Upper lobe of left lung (tissue), 6 donors: ENCODE measurements around the gene KCNG1. TPM values are rescaled to one million over a fixed set of nuclear protein-coding genes. Genes with fewer than 3 reads are reported as not detected.

ENCODE experiments used
- ATAC-seq, 2 donors: fragments of 200-7000 bp; cut with Tn5 transposase; one replicate each; pipeline ENCODE4 v1.9.1; 2022; ENCODE audit warnings: mild to moderate bottlenecking in 2 of 2, moderate library complexity in 2 of 2; ENCODE audit not compliant: low FRiP score in 2 of 2
- DNase-seq, 2 donors: peaks; one replicate each; pipeline ENCODE4 v3.0.0-alpha.2; 2019 to 2020
- H3K27ac ChIP-seq, 4 donors: fragments of 200-600 bp; sonication (generic); one replicate each; pipeline ENCODE4 v1.5.1; 2016 to 2019
- H3K27me3 ChIP-seq, 4 donors: fragments of 200-600 bp; sonication (generic); one replicate each; pipeline ENCODE4 v1.5.1; 2017 to 2019
- H3K36me3 ChIP-seq, 4 donors: fragments of 200-600 bp; sonication (generic); one replicate each; pipeline ENCODE4 v1.5.1; 2016 to 2019
- H3K4me1 ChIP-seq, 4 donors: fragments of 200-600 bp; sonication (generic); one replicate each; pipeline ENCODE4 v1.5.1; 2018 to 2019
- H3K4me3 ChIP-seq, 4 donors: fragments of 200-600 bp; sonication (generic); one replicate each; pipeline ENCODE4 v1.5.1; 2017 to 2019; ENCODE audit warnings: mild to moderate bottlenecking in 2 of 4, moderate library complexity in 1 of 4
- H3K9me3 ChIP-seq, 4 donors: fragments of 200-600 bp; sonication (generic); one replicate each; pipeline ENCODE4 v1.5.1; 2018 to 2019
- CTCF ChIP-seq, 6 experiments: fragments of 450-650 bp in 4 of 6; fragments of 200-600 bp in 2 of 6; sonication (generic) in 2 of 6; IDR thresholded peaks; one replicate each; pipeline ENCODE4 v1.5.1; 2016 to 2019; ENCODE audit warnings: antibody characterized with exemption in 6 of 6
- EP300 ChIP-seq, 4 donors: sonication (generic); formaldehyde crosslinking; IDR thresholded peaks; one replicate each; pipeline ENCODE4 v1.5.1; 2017; ENCODE audit warnings: antibody characterized with exemption in 4 of 4, control low read depth in 2 of 4
- POLR2A ChIP-seq, 4 donors: fragments of 450-650 bp; IDR thresholded peaks; one replicate each; pipeline ENCODE4 v1.5.1; 2016 to 2017; ENCODE audit warnings: antibody characterized with exemption in 4 of 4, mild to moderate bottlenecking in 2 of 4
- POLR2AphosphoS5 ChIP-seq, 2 donors: sonication (generic); formaldehyde crosslinking; IDR thresholded peaks; one replicate each; pipeline ENCODE4 v1.5.1; 2017; ENCODE audit warnings: antibody characterized with exemption in 2 of 2
- WGBS, 2 donors: methylation state at CpG; one replicate each; pipeline ENCODE4 v1.1.5; 2017 to 2018; 5-methylcytosine and 5-hydroxymethylcytosine counted together
- total RNA-seq, 6 donors: library from RNA; depleted of rRNA in 4 of 6; stranded (reverse); fragments of >200 nt in 4 of 6; gene quantifications; one replicate each; pipeline versions ENCODE4 v1.1.0 to v1.2.1, GENCODE V29; 2016 to 2021
- donor health status: DM: no; HTN: no; CAD: no; lungs with moderate emphysema.
- donor health status: DM: no; HTN: yes; CAD: no; lungs with severe emphysema.

Gene KCNG1
- total RNA-seq, 6 donors from 2014 or later, result 0.17 to 0.37 (median 0.25) TPM; not detected in 2

DNA sequence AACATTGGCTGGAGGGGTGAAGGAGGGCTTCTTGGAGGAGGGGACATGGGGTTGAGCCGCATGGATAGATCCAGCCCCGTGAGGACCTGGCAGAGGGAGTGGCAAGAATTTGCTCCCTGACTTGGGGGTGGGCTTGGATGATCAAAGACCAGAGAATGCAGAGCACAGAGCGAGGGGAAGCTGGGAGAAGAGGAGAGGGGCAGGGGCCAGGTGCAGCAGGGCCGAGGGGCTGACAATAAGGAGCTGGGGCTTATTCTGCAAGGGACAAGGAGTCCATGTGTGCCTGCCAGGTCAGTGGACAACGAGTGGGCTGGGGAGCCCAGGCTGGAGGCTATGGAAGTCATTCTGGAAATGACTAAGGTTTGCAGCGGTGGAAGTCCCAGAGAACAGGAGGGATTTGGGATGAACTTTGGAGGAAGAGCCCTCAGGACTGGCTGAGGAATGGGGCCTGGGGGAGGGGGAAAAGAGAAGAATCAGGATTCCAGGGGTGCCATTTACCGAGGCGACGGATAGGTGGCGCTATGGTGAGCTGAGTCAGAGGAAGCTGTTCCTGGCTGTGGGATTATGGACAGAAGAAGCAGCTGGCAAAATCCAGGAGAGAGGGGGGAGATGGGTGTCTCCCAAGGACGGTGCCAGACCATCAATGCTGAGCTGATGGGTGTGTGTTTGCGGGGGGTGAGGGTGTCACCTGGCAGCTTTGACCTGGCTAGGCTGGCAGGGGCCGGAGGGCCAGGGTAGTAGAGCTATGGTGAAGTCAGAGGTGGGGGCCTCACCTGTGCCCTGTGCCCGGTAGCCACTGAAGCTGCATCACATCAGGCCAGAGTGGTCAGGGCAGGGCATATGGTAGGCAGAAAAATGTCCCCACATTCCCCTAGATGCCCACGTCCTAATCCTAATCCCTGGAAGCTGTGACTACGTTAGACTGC lies 7.8 kb downstream of the KCNG1 start:
- Histone ChIP-seq H3K4me3 (no peak overlapping the region), H3K36me3 (no peaks in the 10 kb centered on the region), H3K9me3 (no peaks in the 10 kb centered on the region), H3K27ac (no peak overlapping the region), H3K4me1 (no peaks in the 10 kb centered on the region), H3K27me3 (no peaks in the 10 kb centered on the region)
- TF ChIP-seq EP300 (IDR thresholded peaks at IDR 0.05) (no peak), CTCF (IDR thresholded peaks at IDR 0.05) (peak in 5 of 6 experiments; percentile 29 to 52 (median 40)), POLR2A (IDR thresholded peaks at IDR 0.05) (no peak), POLR2AphosphoS5 (IDR thresholded peaks at IDR 0.05) (no peak)
- 40 to 46% methylated on average over 16 of the region's 16 CpGs for WGBS, 2 donors
- peak in 1 of 2 donors; percentile 29 for DNase-seq
- ATAC-seq, result peak in 1 of 2 donors; percentile 33

DNA sequence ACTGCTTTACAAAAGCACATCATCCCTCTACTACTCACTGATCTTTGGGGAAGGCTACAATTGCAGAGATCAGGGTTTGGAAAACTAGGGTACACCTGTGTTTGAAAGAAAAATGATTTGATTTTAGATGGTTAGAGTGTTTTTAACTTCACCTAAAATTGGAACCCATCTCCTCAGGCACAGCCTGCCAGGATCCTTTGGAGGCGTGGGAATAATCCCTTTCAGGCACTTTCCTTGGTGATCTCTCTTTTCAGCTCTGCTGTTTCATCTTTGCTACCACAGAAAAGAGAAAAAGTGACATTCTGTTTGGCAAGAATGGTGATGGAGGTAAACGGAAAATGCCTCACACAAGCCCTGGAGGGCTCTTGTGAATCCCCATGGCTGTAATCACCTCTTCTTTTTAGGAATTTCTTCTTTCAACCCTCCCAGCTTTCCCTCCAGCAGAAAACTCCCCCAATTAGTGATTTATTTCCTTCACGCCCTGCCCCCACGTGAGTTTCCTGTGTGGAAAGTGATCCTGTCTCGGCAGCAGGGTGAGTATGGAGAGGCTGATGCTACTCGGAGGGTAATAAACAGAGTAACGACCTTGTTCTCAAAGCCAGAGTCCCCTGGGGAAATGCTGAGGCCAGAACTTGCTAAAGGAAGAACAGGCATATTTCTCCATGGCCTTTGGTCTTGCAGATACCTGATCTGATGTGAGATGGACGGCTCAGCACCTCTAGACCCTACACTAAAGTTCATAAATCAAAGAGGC lies 9.2 kb downstream of the KCNG1 start:
- WGBS, 2 donors, result 30 to 44% methylated on average over 8 of the region's 8 CpGs
- H3K9me3 ChIP-seq, result no peaks in the 10 kb centered on the region
- H3K36me3 ChIP-seq, result no peaks in the 10 kb centered on the region
- H3K4me3 ChIP-seq, result no peak overlapping the region
- no peaks in the 10 kb centered on the region for H3K4me1 ChIP-seq
- ATAC-seq (no peak), DNase-seq (no peak)
- TF ChIP-seq POLR2A (IDR thresholded peaks at IDR 0.05), result no peak
- no peak for TF ChIP-seq POLR2AphosphoS5 (IDR thresholded peaks at IDR 0.05)
- no peak for TF ChIP-seq CTCF (IDR thresholded peaks at IDR 0.05)
- TF ChIP-seq EP300 (IDR thresholded peaks at IDR 0.05), result no peak
- H3K27ac ChIP-seq, result no peak overlapping the region
- H3K27me3 ChIP-seq, result no peaks in the 10 kb centered on the region

- no peaks in the 10 kb centered on the region for H3K9me3 ChIP-seq
- H3K27me3 ChIP-seq, result no peaks in the 10 kb centered on the region
- H3K4me1 ChIP-seq, result no peaks in the 10 kb centered on the region
- no peak overlapping the region for H3K4me3 ChIP-seq
- 51 to 73% methylated on average over 3 of the region's 3 CpGs for WGBS, 2 donors
- DNase-seq (no peak), ATAC-seq (no peak)
- no peak overlapping the region for H3K27ac ChIP-seq
- TF ChIP-seq POLR2A (IDR thresholded peaks at IDR 0.05) (no peak), EP300 (IDR thresholded peaks at IDR 0.05) (no peak), CTCF (IDR thresholded peaks at IDR 0.05) (no peak), POLR2AphosphoS5 (IDR thresholded peaks at IDR 0.05) (no peak)
- no peaks in the 10 kb centered on the region for H3K36me3 ChIP-seq
These were observed 10.6 kb downstream of the KCNG1 start for GRCh38 chr20:51012357-51012756.

DNA sequence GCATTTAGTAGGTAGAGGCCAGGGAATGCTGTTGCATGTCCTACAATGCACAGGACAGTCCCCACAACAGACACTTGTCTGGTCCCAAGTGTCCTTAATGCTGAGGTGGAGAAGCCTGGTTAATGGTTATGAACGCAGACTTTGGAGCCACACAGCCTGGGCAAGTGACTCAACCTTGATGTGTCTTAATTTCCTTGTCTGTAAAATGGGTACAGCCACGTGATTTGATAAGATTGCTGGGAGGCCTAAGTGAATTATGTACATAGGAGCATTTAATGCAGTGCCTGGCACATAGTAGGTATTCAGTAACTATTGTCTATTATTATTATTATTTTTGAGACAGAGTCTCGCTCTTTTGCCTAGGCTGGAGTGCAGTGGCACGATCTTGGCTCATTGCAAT lies 11.4 kb downstream of the KCNG1 start:
- H3K4me1 ChIP-seq, result no peaks in the 10 kb centered on the region
- no peak overlapping the region for H3K27ac ChIP-seq
- no peak overlapping the region for H3K4me3 ChIP-seq
- H3K36me3 ChIP-seq, result no peaks in the 10 kb centered on the region
- 89 to 94% methylated on average over 4 of the region's 4 CpGs for WGBS, 2 donors
- ATAC-seq, result no peak
- H3K27me3 ChIP-seq, result no peaks in the 10 kb centered on the region
- TF ChIP-seq EP300 (IDR thresholded peaks at IDR 0.05), result no peak
- no peak for TF ChIP-seq CTCF (IDR thresholded peaks at IDR 0.05)
- TF ChIP-seq POLR2A (IDR thresholded peaks at IDR 0.05), result no peak
- no peak for TF ChIP-seq POLR2AphosphoS5 (IDR thresholded peaks at IDR 0.05)
- no peak for DNase-seq
- no peaks in the 10 kb centered on the region for H3K9me3 ChIP-seq
